Fibroblast of skin of scalp (primary cell): ENCODE results near the gene SNAP29.
A peak's percentile ranks its signal among the peaks of the same experiment; 100 is the strongest.
"Not testable (repeated sequence)": the region's sequence is repeated elsewhere in the genome, so short reads cannot be mapped to it uniquely, and the experiment has no call there.

Source experiments
- DNase-seq: peaks from one replicate; pipeline ENCODE4 v3.0.0-alpha.2; 2013

The SNAP29 gene

GRCh38 chr22:20867179-20868024 lies 8.6 kb downstream of the SNAP29 start:
- no peak for DNase-seq

GRCh38 chr22:20868025-20868962 lies 9.5 kb downstream of the SNAP29 start:
- no peak for DNase-seq

DNA sequence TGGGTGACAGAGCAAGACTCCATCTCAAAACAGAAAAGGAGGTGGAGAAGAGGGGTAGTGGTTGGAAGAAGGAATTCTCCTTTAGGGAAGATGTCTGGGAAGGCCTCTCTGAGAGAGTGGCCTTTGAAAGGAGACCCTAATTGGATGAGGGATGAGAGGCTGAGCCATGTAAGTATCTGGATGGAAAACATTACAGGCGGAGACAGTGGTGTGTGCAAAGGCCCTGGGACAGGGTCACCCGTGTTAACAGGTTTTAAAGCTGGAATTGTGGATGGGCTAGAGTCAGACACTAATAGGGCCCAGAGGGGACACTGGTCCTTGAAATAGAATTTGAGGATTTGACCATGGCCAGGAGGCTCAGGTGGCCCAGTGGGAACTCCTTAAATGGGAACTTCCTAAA lies 10.4 kb downstream of the SNAP29 start:
- no peak for DNase-seq

DNA sequence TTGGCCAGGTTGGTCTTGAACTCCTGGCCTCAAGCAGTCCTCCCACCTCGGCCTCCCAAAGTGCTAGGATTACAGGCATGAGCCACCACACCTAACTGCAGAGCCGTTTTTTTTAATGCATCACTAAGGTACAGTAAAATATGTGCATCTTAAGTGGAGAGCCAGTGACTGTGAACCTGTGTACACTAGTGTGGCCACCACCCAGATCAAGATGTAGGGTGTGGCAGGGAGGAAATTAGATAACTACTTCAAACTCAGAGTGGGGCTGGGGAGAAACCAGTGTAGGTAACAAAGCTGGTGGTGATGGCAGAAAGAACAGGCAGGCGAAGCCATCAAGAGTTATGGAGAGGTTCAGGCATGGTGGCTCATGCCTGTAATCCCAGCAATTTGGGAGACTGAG lies 14.4 kb downstream of the SNAP29 start:
- DNase-seq: no peak

- no peak for DNase-seq
Observed at GRCh38 chr22:20875296-20875695, 16.5 kb downstream of the SNAP29 start.

DNA sequence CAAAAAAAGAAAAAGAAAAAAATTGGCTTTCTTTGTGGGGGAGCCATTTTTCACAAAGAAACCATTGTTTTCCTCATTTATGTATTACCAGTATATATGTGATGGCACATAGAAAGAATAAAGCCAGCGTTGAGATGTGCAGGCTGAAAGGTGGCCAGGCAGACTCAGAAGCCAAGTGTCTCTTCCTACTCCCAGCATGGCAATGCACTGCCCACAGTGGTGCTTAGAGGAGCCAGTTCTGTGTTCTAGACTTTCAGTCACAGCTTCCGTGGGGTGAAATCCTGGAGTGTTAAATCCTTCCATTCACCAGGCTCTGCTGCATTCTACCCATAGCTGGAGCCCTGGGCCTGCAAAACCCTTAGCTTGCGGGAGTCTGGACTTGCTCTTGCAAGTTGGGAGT lies 18.9 kb downstream of the SNAP29 start:
- no peak for DNase-seq

GRCh38 chr22:20881231-20881630 lies 22.4 kb downstream of the SNAP29 start:
- DNase-seq: no peak

DNA sequence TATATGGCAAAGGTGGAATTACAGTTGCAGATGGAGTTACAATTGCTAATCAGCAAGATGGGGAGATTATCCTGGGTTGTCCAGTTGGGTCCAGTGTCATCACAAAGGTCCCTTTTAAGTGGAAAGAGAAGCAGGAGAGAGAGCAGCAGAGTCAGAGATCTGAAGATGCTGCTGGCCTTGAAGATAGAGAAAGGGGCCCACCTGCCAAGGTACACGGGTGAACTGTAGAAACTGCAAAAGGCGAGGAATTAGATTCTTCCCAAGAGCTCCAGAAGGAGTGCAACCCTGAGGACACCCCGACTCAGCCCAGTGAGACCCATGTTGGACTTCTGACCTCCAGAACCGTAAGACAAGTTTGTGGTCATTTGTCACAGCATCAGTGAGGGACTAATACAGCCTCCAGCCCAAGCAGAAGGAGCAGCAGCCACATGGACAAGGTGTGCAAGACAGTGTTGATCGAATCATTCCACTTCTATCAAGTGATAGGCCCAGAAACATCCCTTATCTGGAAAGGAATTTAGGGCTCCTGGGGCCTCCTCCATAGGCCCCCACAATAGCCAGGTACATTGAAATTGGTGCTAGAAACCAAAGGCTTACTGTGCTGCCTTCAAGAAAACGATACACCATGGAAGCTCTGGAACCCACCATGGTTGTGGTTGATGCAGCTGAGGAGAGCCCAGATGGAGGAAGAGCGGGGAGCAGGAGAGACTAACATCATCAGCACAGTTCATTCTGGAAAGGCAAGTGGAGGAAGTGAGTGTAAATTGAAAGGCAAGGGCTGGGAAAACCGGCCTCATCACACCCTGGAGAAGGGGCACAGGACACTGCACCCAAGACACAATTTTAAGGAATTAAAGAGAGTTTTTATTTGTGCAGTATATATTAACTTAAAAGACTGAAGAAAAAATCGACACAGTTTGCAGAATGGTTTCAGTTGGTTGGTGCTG lies 23.3 kb downstream of the SNAP29 start:
- DNase-seq: no peak

DNA sequence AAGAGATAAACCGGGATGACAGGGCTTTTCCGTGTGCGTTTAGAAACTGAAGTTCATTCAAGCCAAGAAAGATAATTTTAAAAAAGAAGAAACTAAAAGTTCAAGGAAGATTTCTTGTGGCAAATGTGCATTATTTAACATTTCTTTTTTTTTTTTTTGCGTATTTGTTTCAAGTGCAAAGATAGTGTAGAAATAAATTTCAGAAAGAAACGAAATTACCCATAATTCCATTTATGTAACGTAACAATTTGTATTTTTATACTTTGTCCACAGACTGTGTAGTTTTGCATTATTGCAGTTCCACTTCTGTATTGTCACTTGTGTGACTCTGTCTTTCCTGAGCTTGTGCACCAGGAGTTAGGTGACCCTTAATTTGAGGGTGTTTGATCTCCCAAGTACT lies 24.0 kb downstream of the SNAP29 start:
- no peak for DNase-seq

DNA sequence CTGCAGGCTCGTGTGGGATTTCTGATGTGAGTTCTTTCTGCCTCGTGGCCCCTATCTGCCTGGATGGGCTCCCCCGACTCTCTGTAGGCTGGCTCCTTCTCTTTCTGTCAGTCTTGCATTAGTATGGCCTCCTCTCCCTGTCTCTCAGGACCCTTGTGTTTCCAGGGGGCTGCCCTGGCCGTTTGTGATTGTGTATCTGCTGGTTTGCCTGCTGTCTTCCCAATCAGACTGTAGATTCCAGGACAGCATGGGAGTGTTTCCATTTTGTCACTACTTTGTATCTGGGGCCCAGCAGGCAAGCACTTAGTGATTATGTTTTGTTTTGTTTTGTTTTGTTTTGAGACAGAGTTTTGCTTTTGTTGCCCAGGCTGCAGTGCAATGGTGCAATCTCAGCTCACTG lies 25.6 kb downstream of the SNAP29 start:
- no peak for DNase-seq

- DNase-seq: no peak
Observed at GRCh38 chr22:20885017-20885556, 26.3 kb downstream of the SNAP29 start.

- peak; percentile 69 for DNase-seq
Observed at GRCh38 chr22:20885557-20886323, 26.9 kb downstream of the SNAP29 start.

- no peak for DNase-seq
Observed at GRCh38 chr22:20887375-20887774, 28.6 kb downstream of the SNAP29 start.

DNA sequence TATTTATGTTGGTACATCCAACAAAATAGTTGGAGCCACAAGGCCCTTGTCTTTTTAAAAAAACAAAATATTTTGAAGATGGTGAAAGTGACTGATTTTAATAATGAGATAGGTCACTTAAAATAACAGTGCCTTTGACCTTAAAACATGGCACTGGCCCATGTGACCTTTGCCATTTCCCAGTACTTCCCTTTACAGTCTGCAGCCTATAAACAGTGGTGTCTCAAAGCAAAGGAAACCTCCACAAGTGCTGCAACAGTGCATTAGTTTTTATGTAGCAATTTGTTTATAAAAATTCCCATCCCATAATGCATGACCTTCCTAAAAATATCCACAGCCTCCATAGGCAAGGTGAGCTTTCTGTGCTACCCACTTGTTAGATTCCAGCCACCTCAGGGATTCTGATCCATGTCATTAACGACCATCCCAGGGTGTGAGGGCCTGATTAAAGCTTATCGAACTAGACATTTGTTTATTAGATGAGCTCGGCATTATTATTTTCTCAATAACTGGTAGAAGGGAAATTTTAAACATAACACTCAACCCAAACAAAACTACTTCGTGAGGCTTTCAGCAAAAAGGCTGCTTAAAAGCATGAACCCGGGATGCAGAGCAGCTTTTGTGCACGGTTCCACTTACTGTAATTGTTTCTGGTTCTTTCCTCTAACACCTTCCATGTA lies 30.4 kb downstream of the SNAP29 start:
- no peak for DNase-seq

DNA sequence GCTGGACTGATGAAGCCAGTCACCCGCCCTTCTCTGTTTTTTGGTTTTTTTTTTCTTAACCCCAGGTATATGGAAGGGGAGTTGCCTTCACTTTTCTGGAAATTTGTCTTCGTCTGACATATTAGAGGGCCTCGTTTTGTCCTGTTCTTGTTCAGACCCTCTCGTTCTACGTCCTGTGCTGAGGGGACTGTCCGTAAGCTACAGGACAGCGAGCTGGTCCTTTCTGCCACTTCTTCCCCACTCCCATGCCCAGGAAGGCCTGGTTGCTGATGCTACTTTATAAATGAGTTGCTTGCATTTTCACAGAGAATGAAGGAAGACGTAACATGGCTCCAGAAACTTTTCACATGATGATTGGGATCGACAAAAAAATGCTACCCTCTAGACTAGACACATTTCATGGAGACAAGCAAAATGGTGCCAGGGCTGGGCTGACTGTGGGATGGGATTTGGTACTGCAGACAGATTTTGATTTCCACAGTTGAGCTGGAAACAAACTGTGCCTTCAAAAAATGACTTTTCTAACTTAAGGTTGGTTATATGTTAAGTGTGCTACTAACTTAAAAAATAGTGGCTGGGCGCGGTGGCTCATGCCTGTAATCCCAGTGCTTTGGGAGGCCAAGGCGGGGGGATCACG lies 31.2 kb downstream of the SNAP29 start:
- no peak for DNase-seq

- no peak for DNase-seq
Observed at GRCh38 chr22:20890975-20891374, 32.2 kb downstream of the SNAP29 start.

- DNase-seq: not testable (repeated sequence)
Observed at GRCh38 chr22:20897737-20898136, 38.9 kb downstream of the SNAP29 start.

GRCh38 chr22:20899827-20900423 lies 41.1 kb downstream of the SNAP29 start:
- DNase-seq: no peak
